Measurements from ENCODE around the gene MMRN2. TPM values are rescaled to one million over a fixed set of nuclear protein-coding genes. Genes with fewer than 3 reads are reported as not detected.
A peak's percentile ranks its signal among the peaks of the same experiment; 100 is the strongest.
"Not testable (repeated sequence)": the region's sequence is repeated elsewhere in the genome, so short reads cannot be mapped to it uniquely, and the experiment has no call there.

Gene MMRN2
- total RNA-seq, 4 donors from 2014 or later, result 2.8 to 16.5 (median 12.6) TPM

- TF ChIP-seq, protein P1, sequence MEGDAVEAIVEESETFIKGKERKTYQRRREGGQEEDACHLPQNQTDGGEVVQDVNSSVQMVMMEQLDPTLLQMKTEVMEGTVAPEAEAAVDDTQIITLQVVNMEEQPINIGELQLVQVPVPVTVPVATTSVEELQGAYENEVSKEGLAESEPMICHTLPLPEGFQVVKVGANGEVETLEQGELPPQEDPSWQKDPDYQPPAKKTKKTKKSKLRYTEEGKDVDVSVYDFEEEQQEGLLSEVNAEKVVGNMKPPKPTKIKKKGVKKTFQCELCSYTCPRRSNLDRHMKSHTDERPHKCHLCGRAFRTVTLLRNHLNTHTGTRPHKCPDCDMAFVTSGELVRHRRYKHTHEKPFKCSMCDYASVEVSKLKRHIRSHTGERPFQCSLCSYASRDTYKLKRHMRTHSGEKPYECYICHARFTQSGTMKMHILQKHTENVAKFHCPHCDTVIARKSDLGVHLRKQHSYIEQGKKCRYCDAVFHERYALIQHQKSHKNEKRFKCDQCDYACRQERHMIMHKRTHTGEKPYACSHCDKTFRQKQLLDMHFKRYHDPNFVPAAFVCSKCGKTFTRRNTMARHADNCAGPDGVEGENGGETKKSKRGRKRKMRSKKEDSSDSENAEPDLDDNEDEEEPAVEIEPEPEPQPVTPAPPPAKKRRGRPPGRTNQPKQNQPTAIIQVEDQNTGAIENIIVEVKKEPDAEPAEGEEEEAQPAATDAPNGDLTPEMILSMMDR (IDR thresholded peaks at IDR 0.05), result no peak
- no peak for TF ChIP-seq POLR2A (IDR thresholded peaks at IDR 0.05)
- H3K36me3 ChIP-seq, result no peaks in the 10 kb centered on the region
- peaks cover 0 to 16% (median 0%) of the 10 kb centered on the region in 4 donors for H3K4me1 ChIP-seq
- peak overlapping the region in 3 of 4 donors; percentile 32 to 71 (median 62) for H3K27ac ChIP-seq
- DNase-seq, result peak in 1 of 3 donors; percentile 46
- no peaks in the 10 kb centered on the region for H3K9me3 ChIP-seq
- peak overlapping the region in 2 of 4 donors; percentile 24 to 28 for H3K4me3 ChIP-seq
- H3K27me3 ChIP-seq, result no peaks in the 10 kb centered on the region
These were observed 1.8 kb downstream of the MMRN2 start for GRCh38 chr10:86955501-86956194.

- no peak for DNase-seq
- H3K4me3 ChIP-seq, result peak overlapping the region in 1 of 4 donors; percentile 28
- H3K4me1 ChIP-seq, result peaks cover 0 to 16% (median 0%) of the 10 kb centered on the region in 4 donors
- TF ChIP-seq, protein P1 (IDR thresholded peaks at IDR 0.05), result no peak
- no peak for TF ChIP-seq POLR2A (IDR thresholded peaks at IDR 0.05)
- H3K36me3 ChIP-seq, result no peaks in the 10 kb centered on the region
- H3K9me3 ChIP-seq, result no peaks in the 10 kb centered on the region
- no peaks in the 10 kb centered on the region for H3K27me3 ChIP-seq
- peak overlapping the region; percentile 25 to 71 (median 47) for H3K27ac ChIP-seq
These were observed 2.5 kb downstream of the MMRN2 start for GRCh38 chr10:86954681-86955500.

DNA sequence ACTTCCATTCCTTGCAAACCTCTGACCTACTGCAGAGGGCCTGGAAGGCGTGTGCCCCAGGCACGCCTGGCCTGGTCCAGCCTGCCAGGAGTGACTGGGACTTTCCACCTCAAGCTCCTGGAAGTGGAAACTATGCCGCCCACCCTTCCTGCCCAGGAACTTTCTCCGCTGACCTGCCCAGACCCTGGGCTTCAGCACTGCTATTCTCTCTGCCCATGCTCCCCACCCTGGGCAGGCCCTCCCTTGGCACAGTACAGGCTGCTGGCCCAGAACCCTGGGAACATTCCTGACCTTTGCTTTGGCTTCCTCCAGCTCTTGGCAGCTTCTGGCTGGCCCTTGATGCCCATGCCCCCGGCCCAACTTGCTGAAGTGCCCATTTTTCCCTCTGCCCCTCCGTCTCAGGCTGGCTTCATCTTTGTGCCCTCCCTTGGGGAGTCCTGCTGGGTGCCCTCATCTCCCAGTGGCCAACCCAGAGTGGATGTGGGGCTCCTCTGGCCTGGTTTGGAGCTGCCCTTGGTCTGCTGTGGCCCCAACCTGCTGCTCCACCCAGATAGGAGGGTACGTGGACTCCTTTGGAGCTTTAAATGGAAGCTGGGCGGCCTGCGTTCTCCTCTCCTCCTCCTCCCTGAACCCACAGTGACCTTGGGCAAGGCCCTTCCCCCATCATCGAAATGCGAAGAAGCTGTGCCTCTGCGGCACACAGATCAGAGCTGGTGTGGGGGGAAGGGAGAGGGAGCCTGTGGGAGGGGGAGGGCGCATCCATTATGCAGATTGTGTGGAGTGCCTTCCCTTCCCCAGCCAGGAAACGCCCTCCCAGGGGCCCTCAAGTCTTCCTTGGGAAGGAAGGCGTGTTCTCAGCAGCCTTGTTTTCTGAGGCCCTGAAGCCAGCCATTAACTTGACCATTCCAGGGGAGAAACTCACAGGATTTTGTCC lies 3.4 kb downstream of the MMRN2 start:
- no peak for TF ChIP-seq POLR2A (IDR thresholded peaks at IDR 0.05)
- Histone ChIP-seq H3K4me1 (peaks cover 0 to 11% (median 0%) of the 10 kb centered on the region in 4 donors), H3K9me3 (no peaks in the 10 kb centered on the region), H3K36me3 (no peaks in the 10 kb centered on the region), H3K27ac (peak overlapping the region in 3 of 4 donors; percentile 17 to 71 (median 62)), H3K27me3 (no peaks in the 10 kb centered on the region), H3K4me3 (peak overlapping the region in 1 of 4 donors; percentile 28)
- DNase-seq, result peak in 1 of 3 donors; percentile 41

DNA sequence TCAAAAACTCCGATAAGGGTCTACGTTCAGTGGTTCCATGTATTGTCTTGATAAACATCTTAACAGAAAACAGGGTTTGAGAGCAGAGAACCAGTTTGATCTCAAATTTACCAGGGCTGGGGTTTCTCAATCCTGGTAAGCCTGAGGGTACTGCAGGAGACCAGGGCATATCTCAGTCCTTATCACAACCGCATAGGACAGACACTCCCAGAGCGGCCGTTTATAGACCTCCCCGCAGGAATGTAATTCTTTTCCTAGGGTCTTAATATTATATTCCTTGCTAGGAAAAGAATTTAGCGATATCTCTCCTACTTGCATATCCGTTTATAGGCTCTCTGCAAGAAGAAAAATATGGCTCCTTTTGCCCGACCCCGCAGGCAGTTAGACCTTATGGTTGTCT lies 4.7 kb downstream of the MMRN2 start:
- not testable (repeated sequence) for H3K27ac ChIP-seq, DNase-seq, H3K4me1 ChIP-seq, H3K36me3 ChIP-seq, H3K4me3 ChIP-seq, H3K9me3 ChIP-seq, H3K27me3 ChIP-seq

- TF ChIP-seq POLR2A (IDR thresholded peaks at IDR 0.05), result no peak
- TF ChIP-seq, protein P1 (IDR thresholded peaks at IDR 0.05), result no peak
- peak in 1 of 3 donors; percentile 14 for DNase-seq
- no peak overlapping the region for H3K27ac ChIP-seq
These were observed 5.3 kb downstream of the MMRN2 start for GRCh38 chr10:86952106-86952505.

GRCh38 chr10:86951184-86951761 lies 6.1 kb downstream of the MMRN2 start:
- no peaks in the 10 kb centered on the region for H3K9me3 ChIP-seq
- no peaks in the 10 kb centered on the region for H3K36me3 ChIP-seq
- H3K27ac ChIP-seq, result no peak overlapping the region
- no peak for DNase-seq
- H3K4me1 ChIP-seq, result no peaks in the 10 kb centered on the region
- TF ChIP-seq, protein P1 (IDR thresholded peaks at IDR 0.05), result no peak
- TF ChIP-seq POLR2A (IDR thresholded peaks at IDR 0.05), result no peak
- no peaks in the 10 kb centered on the region for H3K27me3 ChIP-seq
- no peak overlapping the region for H3K4me3 ChIP-seq

More at GRCh38 chr10:86952106-86952505, 5.3 kb downstream of the MMRN2 start:
- Histone ChIP-seq H3K4me1 (no peaks in the 10 kb centered on the region), H3K4me3 (no peak overlapping the region), H3K9me3 (no peaks in the 10 kb centered on the region), H3K36me3 (no peaks in the 10 kb centered on the region), H3K27me3 (no peaks in the 10 kb centered on the region)
